ENCODE measurements around the gene OR6M1. TPM values are rescaled to one million over a fixed set of nuclear protein-coding genes. Genes with fewer than 3 reads are reported as not detected.

The OR6M1 gene, protein sequence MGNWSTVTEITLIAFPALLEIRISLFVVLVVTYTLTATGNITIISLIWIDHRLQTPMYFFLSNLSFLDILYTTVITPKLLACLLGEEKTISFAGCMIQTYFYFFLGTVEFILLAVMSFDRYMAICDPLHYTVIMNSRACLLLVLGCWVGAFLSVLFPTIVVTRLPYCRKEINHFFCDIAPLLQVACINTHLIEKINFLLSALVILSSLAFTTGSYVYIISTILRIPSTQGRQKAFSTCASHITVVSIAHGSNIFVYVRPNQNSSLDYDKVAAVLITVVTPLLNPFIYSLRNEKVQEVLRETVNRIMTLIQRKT
- total RNA-seq, result not detected in 2 replicates

DNA sequence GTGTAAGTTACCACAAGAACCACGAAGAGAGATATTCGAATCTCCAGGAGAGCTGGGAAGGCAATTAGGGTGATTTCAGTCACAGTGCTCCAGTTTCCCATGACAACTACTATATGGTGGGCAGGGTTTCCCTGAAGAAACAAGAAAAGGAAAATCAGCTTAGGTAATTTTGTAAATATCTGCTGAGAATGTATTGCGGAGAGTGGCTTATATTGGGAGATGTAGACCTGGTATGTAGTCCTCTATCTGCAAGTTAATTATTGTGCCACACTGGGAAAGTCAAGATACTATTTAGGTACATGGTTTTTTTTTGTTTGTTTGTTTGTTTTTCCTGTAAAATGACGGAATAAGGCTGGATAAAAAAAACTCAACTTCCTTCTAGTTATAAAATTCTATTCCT is at the start of gene OR6M1:
TSS of gene OR6M1 (minus strand) at position 101 of the 400 bp plus-strand sequence. CDS start at position 101, 0 bp downstream.

Other genes starting within 250 kb of the OR6M1 start
- 0.24 TPM in 1 of 2 replicates, not detected in the other for gene SCN3B, start 151.7 kb downstream of the OR6M1 start, total RNA-seq
- gene ZNF202, start 64.7 kb downstream of the OR6M1 start, total RNA-seq, result 4.3 and 6.3 TPM in 2 replicates
- not detected in 2 replicates for gene OR6X1, start 51.8 kb downstream of the OR6M1 start, total RNA-seq
- not detected in 2 replicates for gene TMEM225, start 79.3 kb upstream of the OR6M1 start, total RNA-seq
- gene OR8D4, start 95.8 kb upstream of the OR6M1 start, total RNA-seq, result not detected in 2 replicates
- not detected in 2 replicates for gene OR4D5, start 133.3 kb upstream of the OR6M1 start, total RNA-seq
- not detected in 2 replicates for gene OR6T1, start 137.5 kb upstream of the OR6M1 start, total RNA-seq
- gene OR10S1, start 171.4 kb upstream of the OR6M1 start, total RNA-seq, result not detected in 2 replicates
- not detected in 2 replicates for gene OR10G6, start 188.8 kb upstream of the OR6M1 start, total RNA-seq
- under 0.01 TPM in 1 of 2 replicates, not detected in the other for gene OR10G4, start 206.6 kb upstream of the OR6M1 start, total RNA-seq
- not detected in 2 replicates for gene OR10G9, start 216.7 kb upstream of the OR6M1 start, total RNA-seq
- gene OR10G8, start 220.4 kb upstream of the OR6M1 start, total RNA-seq, result not detected in 2 replicates
- not detected in 2 replicates for gene OR10G7, start 235.0 kb upstream of the OR6M1 start, total RNA-seq